A549 (cell line): Measurements from ENCODE around the gene RNF220. TPM values are rescaled to one million over a fixed set of nuclear protein-coding genes. Genes with fewer than 3 reads are reported as not detected.
A peak's percentile ranks its signal among the peaks of the same experiment; 100 is the strongest.

Experiments used
- ATAC-seq, 2 experiments: fragments of 200-7000 bp in 1 of 2; fragments of >200 bp in 1 of 2; cut with Nextera tagmentation in 1 of 2; cut with Tn5 transposase in 1 of 2; 3 replicates each; pipeline versions ENCODE4 v1.8.0 to v1.9.1; 2018 to 2020; ENCODE audit warnings: mild to moderate bottlenecking in 1 of 2, moderate library complexity in 1 of 2
- CTCF ChIA-PET: fragments of 300-600 bp; sonication (Branson Sonifier 250); formaldehyde crosslinking; extraction: SDS; loops from one replicate; lab custom pipeline; 2021; ENCODE audit warnings: antibody characterized with exemption, inconsistent platforms; lab: Yijun Ruan, JAX
- POLR2A ChIA-PET: fragments of 350-600 bp; formaldehyde crosslinking; extraction: SDS; loops from one replicate; lab custom pipeline; 2021; ENCODE audit warnings: antibody characterized with exemption, inconsistent platforms; lab: Yijun Ruan, JAX
- DNase-seq, 2 experiments: peaks; one replicate each; pipeline versions ENCODE4 v3.0.0 to v3.0.0-alpha.2; 2011 to 2016; ENCODE audit warnings: low read depth in 1 of 2, low spot score in 1 of 2
- FAIRE-seq: peaks from 2 replicates; lab custom pipeline; 2011; peaks lifted over from hg19 to GRCh38; lab: Jason Lieb, UNC
- H3K27ac ChIP-seq, 2 experiments: fragments of >200 bp; sonication (Bioruptor Twin); formaldehyde crosslinking; 3 replicates each; pipeline ENCODE4 v1.5.1; 2016 to 2017
- H3K4me1 ChIP-seq: fragments of >200 bp; sonication (Bioruptor Twin); formaldehyde crosslinking; 3 replicates; pipeline ENCODE4 v1.6.1; 2016
- H3K4me2 ChIP-seq: fragments of >200 bp; sonication (Bioruptor Twin); formaldehyde crosslinking; 3 replicates; pipeline ENCODE4 v1.6.1; 2016
- H3K4me3 ChIP-seq: fragments of >200 bp; sonication (Bioruptor Twin); formaldehyde crosslinking; 3 replicates; pipeline ENCODE4 v1.5.1; 2016
- H3K9me3 ChIP-seq: fragments of >200 bp; sonication (Bioruptor Twin); formaldehyde crosslinking; 3 replicates; pipeline ENCODE4 v1.6.1; 2016
- CBX8 ChIP-seq: fragments of 200-600 bp; sonication (generic); IDR thresholded peaks from 2 replicates; pipeline ENCODE4 v1.6.1; 2016
- EHMT2 ChIP-seq: fragments of 200-600 bp; sonication (generic); IDR thresholded peaks from 2 replicates; pipeline ENCODE4 v1.6.1; 2016; ENCODE audit warnings: antibody characterized with exemption, low read depth, mild to moderate bottlenecking, moderate library complexity
- HOXB13 ChIP-seq: fragments of 250-450 bp; sonication (Bioruptor Pico); IDR thresholded peaks from 2 replicates; pipeline ENCODE4 v1.5.0; 2020; ENCODE audit warnings: low read depth, mild to moderate bottlenecking, moderate library complexity
- HOXB5 ChIP-seq: fragments of 250-450 bp; sonication (Bioruptor Pico); IDR thresholded peaks from 2 replicates; pipeline ENCODE4 v1.5.0; 2020; ENCODE audit warnings: mild to moderate bottlenecking, moderate library complexity
- JUN ChIP-seq, 2 experiments: fragments of >200 bp; sonication (Bioruptor Twin); formaldehyde crosslinking; IDR thresholded peaks; 2 replicates in 1 of 2; 3 replicates in 1 of 2; pipeline ENCODE4 v1.6.1; 2016 to 2017
- KDM5A ChIP-seq: fragments of 200-600 bp; sonication (generic); IDR thresholded peaks from 2 replicates; pipeline ENCODE4 v1.6.1; 2016; ENCODE audit warnings: antibody characterized with exemption, mild to moderate bottlenecking
- NFE2L2 ChIP-seq: fragments of 150-350 bp; conservative IDR thresholded peaks from 2 replicates; pipeline ENCODE4 v1.6.1; 2014; ENCODE audit warnings: low read length
- NR3C1 ChIP-seq: fragments of >200 bp; sonication (Bioruptor Twin); formaldehyde crosslinking; IDR thresholded peaks from 3 replicates; pipeline ENCODE4 v1.6.1; 2017
- ZFP36 ChIP-seq: fragments of 450-650 bp; IDR thresholded peaks from 2 replicates; pipeline ENCODE4 v1.6.1; 2014; ENCODE audit warnings: borderline replicate concordance; ENCODE audit not compliant: partially characterized antibody
- WGBS: methylation state at CpG from one replicate; pipeline ENCODE4 v1.1.6; 2017; ENCODE audit errors: missing lambda C conversion rate; 5-methylcytosine and 5-hydroxymethylcytosine counted together
- polyA plus RNA-seq, 4 experiments: library from polyadenylated mRNA; depleted of rRNA in 3 of 4; stranded (reverse); fragments of >200 nt; fragmentation: RNase III in 1 of 4; extraction: RNeasy Plus Mini Kit Qiagen cat#74134 plus additional on column Dnase treatment in 1 of 4; gene quantifications; 2 replicates in 3 of 4; 3 replicates in 1 of 4; pipeline ENCODE4 v1.2.3, GENCODE V29; 2011 to 2017
- TF ChIP-seq, protein P1 (sequence below): fragments of 450-650 bp; IDR thresholded peaks from 2 replicates; pipeline ENCODE4 v1.6.1; 2014; ENCODE audit warnings: antibody characterized with exemption
- TF ChIP-seq, protein P2 (sequence below): fragments of >200 bp; sonication (Bioruptor Twin); formaldehyde crosslinking; IDR thresholded peaks from 2 replicates; pipeline ENCODE4 v1.6.1; 2016
- TF ChIP-seq, protein P3 (sequence below): fragments of 200-600 bp; sonication (generic); IDR thresholded peaks from 2 replicates; pipeline ENCODE4 v1.6.1; 2016; ENCODE audit warnings: antibody characterized with exemption, mild to moderate bottlenecking, moderate library complexity

The RNF220 gene
- polyA plus RNA-seq, 2 of the 4 experiments (the other 2 are of a cell fraction) = 53.4 to 54.5 TPM

DNA sequence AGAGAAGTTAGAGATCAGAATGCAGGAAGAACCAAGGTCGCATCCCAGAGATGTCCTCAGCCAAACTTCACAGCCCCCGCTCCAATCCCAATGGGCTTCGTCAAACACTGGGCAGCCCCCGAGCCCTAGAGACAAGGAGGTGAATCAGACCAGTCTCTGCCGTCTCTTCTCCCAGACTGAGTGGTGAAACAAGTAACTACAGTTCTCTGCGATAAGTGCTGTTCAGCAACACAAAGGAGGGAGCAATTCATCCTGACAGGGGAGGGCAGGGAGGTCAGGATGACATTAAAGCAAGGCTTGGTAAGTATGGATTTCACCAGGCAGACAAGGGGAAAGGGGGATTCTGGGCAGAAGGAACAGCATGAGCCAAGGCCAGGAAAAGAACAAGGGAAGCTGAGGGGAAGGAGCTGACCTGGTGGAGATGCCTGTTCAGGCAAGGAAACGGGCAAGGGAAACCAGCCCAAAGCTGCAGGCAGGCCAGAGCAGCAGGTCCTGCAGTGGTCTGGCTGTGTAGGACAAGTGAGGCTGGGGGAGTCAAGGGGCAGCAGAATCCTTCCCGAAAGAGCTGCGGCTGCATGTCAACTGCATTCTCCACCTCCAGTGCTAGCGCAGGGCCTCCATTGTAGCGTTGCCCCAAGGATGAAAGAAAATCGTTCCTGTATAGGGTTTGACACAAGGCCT lies 36.4 kb upstream of the RNF220 start:
- DNase-seq (no peak), ATAC-seq (no peak), FAIRE-seq (no peak)
- H3K27ac ChIP-seq = no peak overlapping the region
- H3K4me2 ChIP-seq = no peak overlapping the region
- ChIA-PET POLR2A (no interaction called here), CTCF (interaction anchor here (1.2 to 2.4 kb wide), 3 partner anchors 9 to 151 kb away, joined by 3 to 9 read pairs (median 3); no protein-coding TSS in a partner anchor)
- TF ChIP-seq, protein P1, sequence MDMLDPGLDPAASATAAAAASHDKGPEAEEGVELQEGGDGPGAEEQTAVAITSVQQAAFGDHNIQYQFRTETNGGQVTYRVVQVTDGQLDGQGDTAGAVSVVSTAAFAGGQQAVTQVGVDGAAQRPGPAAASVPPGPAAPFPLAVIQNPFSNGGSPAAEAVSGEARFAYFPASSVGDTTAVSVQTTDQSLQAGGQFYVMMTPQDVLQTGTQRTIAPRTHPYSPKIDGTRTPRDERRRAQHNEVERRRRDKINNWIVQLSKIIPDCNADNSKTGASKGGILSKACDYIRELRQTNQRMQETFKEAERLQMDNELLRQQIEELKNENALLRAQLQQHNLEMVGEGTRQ = no peak
- TF ChIP-seq HOXB13 (CRISPR knock-in tag) = no peak
- TF ChIP-seq, protein P2, sequence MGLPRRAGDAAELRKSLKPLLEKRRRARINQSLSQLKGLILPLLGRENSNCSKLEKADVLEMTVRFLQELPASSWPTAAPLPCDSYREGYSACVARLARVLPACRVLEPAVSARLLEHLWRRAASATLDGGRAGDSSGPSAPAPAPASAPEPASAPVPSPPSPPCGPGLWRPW = no peak
- TF ChIP-seq HOXB5 = no peak
- TF ChIP-seq EHMT2 = no peak
- no peaks in the 10 kb centered on the region for H3K9me3 ChIP-seq
- H3K4me3 ChIP-seq = no peak overlapping the region
- H3K4me1 ChIP-seq = no peaks in the 10 kb centered on the region
- WGBS = 78% methylated on average over 9 of the region's 12 CpGs

DNA sequence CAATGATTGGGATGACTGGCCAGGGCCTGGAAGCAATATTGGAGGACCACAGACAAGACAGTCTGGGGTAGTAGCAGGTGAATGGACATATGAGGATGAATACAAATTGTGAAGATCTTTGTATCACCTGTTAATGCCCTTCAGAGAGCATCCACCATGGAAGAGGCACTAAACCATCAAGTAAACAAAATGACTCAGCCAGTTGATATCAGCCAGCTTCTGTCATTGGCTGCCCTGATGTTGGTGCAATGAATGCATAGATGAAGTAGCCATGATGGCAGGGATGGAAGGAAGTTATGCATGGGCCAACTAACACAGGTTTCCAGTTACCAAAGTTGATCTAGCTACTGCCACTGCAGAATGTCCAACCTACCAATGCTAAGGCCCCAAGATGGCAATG lies 33.8 kb upstream of the RNF220 start:
- POLR2A ChIA-PET = interaction anchor here (0.7 kb wide), 1 partner anchor 43 kb away, joined by 5 read pairs; no protein-coding TSS in a partner anchor
- no peak overlapping the region for H3K4me3 ChIP-seq
- TF ChIP-seq NFE2L2 (no peak), CBX8 (no peak), JUN (IDR thresholded peaks at IDR 0.05) (no peak), NR3C1 (no peak)
- TF ChIP-seq, protein P1 = no peak
- TF ChIP-seq, protein P3, sequence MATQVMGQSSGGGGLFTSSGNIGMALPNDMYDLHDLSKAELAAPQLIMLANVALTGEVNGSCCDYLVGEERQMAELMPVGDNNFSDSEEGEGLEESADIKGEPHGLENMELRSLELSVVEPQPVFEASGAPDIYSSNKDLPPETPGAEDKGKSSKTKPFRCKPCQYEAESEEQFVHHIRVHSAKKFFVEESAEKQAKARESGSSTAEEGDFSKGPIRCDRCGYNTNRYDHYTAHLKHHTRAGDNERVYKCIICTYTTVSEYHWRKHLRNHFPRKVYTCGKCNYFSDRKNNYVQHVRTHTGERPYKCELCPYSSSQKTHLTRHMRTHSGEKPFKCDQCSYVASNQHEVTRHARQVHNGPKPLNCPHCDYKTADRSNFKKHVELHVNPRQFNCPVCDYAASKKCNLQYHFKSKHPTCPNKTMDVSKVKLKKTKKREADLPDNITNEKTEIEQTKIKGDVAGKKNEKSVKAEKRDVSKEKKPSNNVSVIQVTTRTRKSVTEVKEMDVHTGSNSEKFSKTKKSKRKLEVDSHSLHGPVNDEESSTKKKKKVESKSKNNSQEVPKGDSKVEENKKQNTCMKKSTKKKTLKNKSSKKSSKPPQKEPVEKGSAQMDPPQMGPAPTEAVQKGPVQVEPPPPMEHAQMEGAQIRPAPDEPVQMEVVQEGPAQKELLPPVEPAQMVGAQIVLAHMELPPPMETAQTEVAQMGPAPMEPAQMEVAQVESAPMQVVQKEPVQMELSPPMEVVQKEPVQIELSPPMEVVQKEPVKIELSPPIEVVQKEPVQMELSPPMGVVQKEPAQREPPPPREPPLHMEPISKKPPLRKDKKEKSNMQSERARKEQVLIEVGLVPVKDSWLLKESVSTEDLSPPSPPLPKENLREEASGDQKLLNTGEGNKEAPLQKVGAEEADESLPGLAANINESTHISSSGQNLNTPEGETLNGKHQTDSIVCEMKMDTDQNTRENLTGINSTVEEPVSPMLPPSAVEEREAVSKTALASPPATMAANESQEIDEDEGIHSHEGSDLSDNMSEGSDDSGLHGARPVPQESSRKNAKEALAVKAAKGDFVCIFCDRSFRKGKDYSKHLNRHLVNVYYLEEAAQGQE = no peak
- no peaks in the 10 kb centered on the region for H3K4me1 ChIP-seq
- H3K4me2 ChIP-seq = no peak overlapping the region
- FAIRE-seq (no peak), DNase-seq (no peak), ATAC-seq (no peak)
- CTCF ChIA-PET = interaction anchor here (1.5 to 1.6 kb wide), 2 partner anchors 224 to 281 kb away, joined by 3 to 4 read pairs; no protein-coding TSS in a partner anchor
- H3K9me3 ChIP-seq = no peaks in the 10 kb centered on the region
- H3K27ac ChIP-seq = no peak overlapping the region

DNA sequence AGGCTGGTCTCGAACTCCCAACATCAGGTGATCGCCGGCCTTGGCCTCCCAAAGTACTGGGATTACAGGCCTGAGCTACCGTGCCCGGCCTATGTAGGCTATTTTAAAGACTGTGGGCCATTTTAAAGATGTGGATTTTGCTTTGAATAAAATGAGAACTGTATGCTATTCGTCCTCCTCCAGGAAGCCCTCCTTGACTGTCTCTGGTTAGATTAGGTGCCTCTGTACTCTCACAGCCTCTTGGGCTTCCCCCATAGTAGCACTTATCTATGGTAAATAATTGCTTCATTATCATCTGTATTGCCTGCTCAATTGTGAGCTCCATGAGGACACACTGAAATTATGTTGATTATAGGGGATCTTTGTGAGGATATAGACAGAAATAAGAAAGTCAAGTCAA lies 29.5 kb upstream of the RNF220 start:
- DNase-seq = no peak
- Histone ChIP-seq H3K4me3 (no peak overlapping the region), H3K4me1 (no peaks in the 10 kb centered on the region), H3K9me3 (no peaks in the 10 kb centered on the region), H3K27ac (no peak overlapping the region), H3K4me2 (no peak overlapping the region)
- 81% methylated on average over 6 of the region's 6 CpGs for WGBS
- FAIRE-seq = no peak
- ATAC-seq = no peak
- CTCF ChIA-PET = interaction anchor here (2.1 kb wide), 1 partner anchor 219 kb away, joined by 10 read pairs; no protein-coding TSS in a partner anchor
- TF ChIP-seq KDM5A (no peak), ZFP36 (peak; percentile 61)
- TF ChIP-seq, all 56 proteins: peak for 1
- POLR2A ChIA-PET = no interaction called here
